OCI-LY7 (cell line): Measurements from ENCODE around the gene ZMIZ1.

Experiments used
- EZH2phosphoT487 ChIP-seq: fragments of 200-600 bp; sonication (generic); IDR thresholded peaks from 2 replicates; pipeline ENCODE4 v1.6.1; 2018; ENCODE audit warnings: low read depth, borderline replicate concordance, mild to moderate bottlenecking, mixed run types, antibody characterized with exemption, low read length, moderate library complexity, mixed read lengths
- TF ChIP-seq, protein P1 (sequence below): fragments of 200-600 bp; sonication (generic); conservative IDR thresholded peaks from 2 replicates; pipeline ENCODE4 v1.5.1; 2014; ENCODE audit warnings: mild to moderate bottlenecking, antibody characterized with exemption, low read length, moderate library complexity, mixed read lengths

DNA sequence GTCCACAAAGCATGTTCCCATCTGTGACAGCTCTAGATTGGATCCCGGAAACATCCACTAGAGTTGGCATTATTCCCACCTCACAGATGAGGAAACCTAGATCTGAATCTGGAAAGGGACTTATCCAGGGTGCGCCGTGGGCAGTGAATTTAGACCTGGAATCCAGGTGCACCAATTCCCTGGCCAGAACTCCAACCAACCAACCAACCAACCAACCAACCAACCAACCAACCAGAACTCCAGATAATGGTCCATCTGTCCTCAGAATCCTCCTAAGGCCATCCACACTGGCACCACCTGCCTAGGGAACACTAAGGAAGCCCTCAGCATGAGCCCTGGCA lies 42.0 kb upstream of the ZMIZ1 start:
- TF ChIP-seq, protein P1, sequence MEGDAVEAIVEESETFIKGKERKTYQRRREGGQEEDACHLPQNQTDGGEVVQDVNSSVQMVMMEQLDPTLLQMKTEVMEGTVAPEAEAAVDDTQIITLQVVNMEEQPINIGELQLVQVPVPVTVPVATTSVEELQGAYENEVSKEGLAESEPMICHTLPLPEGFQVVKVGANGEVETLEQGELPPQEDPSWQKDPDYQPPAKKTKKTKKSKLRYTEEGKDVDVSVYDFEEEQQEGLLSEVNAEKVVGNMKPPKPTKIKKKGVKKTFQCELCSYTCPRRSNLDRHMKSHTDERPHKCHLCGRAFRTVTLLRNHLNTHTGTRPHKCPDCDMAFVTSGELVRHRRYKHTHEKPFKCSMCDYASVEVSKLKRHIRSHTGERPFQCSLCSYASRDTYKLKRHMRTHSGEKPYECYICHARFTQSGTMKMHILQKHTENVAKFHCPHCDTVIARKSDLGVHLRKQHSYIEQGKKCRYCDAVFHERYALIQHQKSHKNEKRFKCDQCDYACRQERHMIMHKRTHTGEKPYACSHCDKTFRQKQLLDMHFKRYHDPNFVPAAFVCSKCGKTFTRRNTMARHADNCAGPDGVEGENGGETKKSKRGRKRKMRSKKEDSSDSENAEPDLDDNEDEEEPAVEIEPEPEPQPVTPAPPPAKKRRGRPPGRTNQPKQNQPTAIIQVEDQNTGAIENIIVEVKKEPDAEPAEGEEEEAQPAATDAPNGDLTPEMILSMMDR: no peak
- TF ChIP-seq EZH2phosphoT487: no peak
